ENCODE data around the gene NPHS1.

Gene NPHS1

DNA sequence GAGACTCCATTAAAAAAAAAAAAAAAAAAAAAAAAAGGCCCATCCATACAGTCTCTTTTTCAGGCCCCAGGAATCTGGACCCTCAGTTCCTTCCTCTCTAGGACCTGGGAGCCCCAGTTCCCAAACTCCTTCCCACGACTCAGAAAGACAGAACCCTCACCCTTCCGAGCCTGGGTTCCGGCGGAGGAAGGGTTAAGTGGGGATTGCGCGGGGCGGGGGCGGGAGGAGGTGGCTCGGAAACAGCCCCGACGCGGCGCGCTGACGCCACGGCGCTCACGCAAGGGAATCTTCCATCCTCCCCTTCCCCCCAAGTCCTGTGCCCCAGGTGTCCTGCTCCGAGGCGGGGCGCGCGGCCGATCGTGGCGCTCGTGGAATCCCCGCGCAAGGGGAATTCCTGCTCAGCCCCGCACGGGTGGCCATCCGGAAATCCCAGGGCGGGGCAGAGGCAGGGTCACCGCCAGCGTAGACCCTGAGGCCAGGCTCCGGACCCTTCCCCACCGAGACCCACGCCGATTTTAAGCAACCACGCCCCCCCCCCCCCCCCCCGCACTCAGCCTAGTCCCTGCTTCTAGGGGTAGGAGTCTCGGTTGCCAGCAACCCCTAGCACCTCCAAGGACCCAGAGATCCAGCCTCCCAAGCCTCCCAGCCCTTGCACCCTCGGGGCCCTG lies 47.4 kb upstream of the NPHS1 start (continued):
- TF ChIP-seq ZNF148 (tag by site-specific recombination; IDR thresholded peaks at IDR 0.05; ENCODE audit: borderline replicate concordance) (no peak), ZNF558 (tag by site-specific recombination; IDR thresholded peaks at IDR 0.05) (peak; percentile 62; the same call in 1 of the 2 replicates), ZNF621 (tag by site-specific recombination; IDR thresholded peaks at IDR 0.05) (no peak), GLIS1 (tag by site-specific recombination; IDR thresholded peaks at IDR 0.05) (no peak; the same call in 1 of the 2 replicates), ZNF48 (tag by site-specific recombination; IDR thresholded peaks at IDR 0.05) (no peak), ZNF571 (tag by site-specific recombination; IDR thresholded peaks at IDR 0.05) (no peak), ZBTB7A (tag by site-specific recombination; IDR thresholded peaks at IDR 0.05; ENCODE audit: low read depth) (peak; percentile 98), ZFP69B (tag by site-specific recombination; IDR thresholded peaks at IDR 0.05) (peak; percentile 84), KLF16 (tag by site-specific recombination; IDR thresholded peaks at IDR 0.05) (peak; percentile 97), GFI1B (tag by site-specific recombination; IDR thresholded peaks at IDR 0.05) (peak; percentile 78), PRDM4 (tag by site-specific recombination; IDR thresholded peaks at IDR 0.05) (peak; percentile 33), GLIS2 (tag by site-specific recombination; IDR thresholded peaks at IDR 0.05) (peak; percentile 55), SCRT1 (tag by site-specific recombination; IDR thresholded peaks at IDR 0.05; ENCODE audit: borderline replicate concordance) (no peak), ZNF394 (tag by site-specific recombination; IDR thresholded peaks at IDR 0.05; ENCODE audit: borderline replicate concordance) (peak; percentile 45; the same call in 1 of the 2 replicates), ZNF561 (tag by site-specific recombination; IDR thresholded peaks at IDR 0.05; ENCODE audit: borderline replicate concordance) (0 out of 2 replicates have a peak, but pooled peaks have one; percentile 73), ZNF37A (tag by site-specific recombination; IDR thresholded peaks at IDR 0.05) (no peak), REST (tag by site-specific recombination; IDR thresholded peaks at IDR 0.05) (peak; percentile 71; the same call in 1 of the 2 replicates), ZNF26 (tag by site-specific recombination; IDR thresholded peaks at IDR 0.05) (no peak), ZNF747 (tag by site-specific recombination; IDR thresholded peaks at IDR 0.05) (no peak), ZBTB44 (tag by site-specific recombination; IDR thresholded peaks at IDR 0.05) (peak; percentile 50)
- TF ChIP-seq, protein P1, sequence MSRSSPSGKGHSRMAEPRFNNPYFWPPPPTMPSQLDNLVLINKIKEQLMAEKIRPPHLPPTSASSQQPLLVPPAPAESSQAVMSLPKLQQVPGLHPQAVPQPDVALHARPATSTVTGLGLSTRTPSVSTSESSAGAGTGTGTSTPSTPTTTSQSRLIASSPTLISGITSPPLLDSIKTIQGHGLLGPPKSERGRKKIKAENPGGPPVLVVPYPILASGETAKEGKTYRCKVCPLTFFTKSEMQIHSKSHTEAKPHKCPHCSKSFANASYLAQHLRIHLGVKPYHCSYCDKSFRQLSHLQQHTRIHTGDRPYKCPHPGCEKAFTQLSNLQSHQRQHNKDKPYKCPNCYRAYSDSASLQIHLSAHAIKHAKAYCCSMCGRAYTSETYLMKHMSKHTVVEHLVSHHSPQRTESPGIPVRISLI (tag by site-specific recombination; IDR thresholded peaks at IDR 0.05) = peak; percentile 100
- TF ChIP-seq, protein P2, sequence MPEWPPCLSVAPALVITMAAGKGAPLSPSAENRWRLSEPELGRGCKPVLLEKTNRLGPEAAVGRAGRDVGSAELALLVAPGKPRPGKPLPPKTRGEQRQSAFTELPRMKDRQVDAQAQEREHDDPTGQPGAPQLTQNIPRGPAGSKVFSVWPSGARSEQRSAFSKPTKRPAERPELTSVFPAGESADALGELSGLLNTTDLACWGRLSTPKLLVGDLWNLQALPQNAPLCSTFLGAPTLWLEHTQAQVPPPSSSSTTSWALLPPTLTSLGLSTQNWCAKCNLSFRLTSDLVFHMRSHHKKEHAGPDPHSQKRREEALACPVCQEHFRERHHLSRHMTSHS (tag by site-specific recombination; IDR thresholded peaks at IDR 0.05) = no peak

All from HEK293 (cell line).